ENCODE data around the gene P2RY2. TPM values are rescaled to one million over a fixed set of nuclear protein-coding genes. Genes with fewer than 3 reads are reported as not detected.

Gene P2RY2
- total RNA-seq, 2 experiments from 2014 or later = not detected

DNA sequence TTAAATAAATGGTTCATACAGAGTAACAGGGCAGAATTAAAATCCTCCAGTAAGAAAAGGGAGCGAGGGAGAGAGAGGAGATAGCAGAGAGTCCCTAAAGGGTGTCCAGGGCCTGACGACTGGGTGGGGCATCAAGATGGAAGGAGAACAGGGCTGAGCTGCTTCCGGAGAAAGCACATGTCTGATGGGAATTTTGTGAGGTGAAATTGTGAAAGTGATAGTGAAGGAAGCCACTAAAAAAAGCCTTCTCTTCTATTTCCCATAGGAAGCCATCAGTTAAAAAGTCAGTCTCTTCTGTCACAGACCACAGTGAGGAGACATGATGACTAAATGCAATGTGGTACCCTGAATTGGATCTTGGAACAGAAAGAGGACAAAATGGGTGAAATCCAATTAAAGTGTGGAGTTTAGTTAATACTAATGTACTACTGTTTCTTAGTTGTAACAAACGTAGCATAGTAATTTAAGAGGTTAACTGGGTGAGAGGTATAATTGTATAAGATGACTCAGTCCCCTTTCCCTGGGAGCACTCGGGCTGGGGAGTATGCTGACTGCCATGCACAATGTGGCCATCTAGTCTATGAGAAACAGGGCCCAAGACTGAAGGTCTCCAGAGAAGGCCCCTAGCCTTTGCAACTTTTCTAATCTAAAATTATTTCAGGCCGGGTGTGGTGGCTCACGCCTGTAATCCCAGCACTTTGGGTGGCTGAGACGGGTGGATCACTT, 46.5 kb upstream of the P2RY2 start:
- no peaks in the 10 kb centered on the region for H3K4me1 Mint-ChIP-seq (ENCODE audit: low read depth)
- H3K4me3 Mint-ChIP-seq = no peak overlapping the region
- H3K36me3 ChIP-seq (ENCODE audit: insufficient read depth, low read length) = no peaks in the 10 kb centered on the region
- H3K9me3 ChIP-seq (ENCODE audit: control insufficient read depth in 1 of 2, insufficient read depth in 1 of 2, low read length in 2 of 2) = peaks cover 0 to 4% of the 10 kb centered on the region in 2 experiments
- no peaks in the 10 kb centered on the region for H3K36me3 Mint-ChIP-seq (ENCODE audit: low read depth)
- DNase-seq = no peak
- no peak overlapping the region for H3K4me3 ChIP-seq (ENCODE audit: low read length)
- H3K9me3 Mint-ChIP-seq = no peaks in the 10 kb centered on the region
- H3K4me1 ChIP-seq (ENCODE audit: insufficient read depth, low read length) = no peaks in the 10 kb centered on the region
- intact Hi-C loops (cut with DNase I, micrococcal nuclease) = no loop called here
- no peaks in the 10 kb centered on the region for H3K27me3 ChIP-seq (ENCODE audit: control insufficient read depth in 1 of 2, insufficient read depth in 2 of 2, low read length in 2 of 2)
- no peaks in the 10 kb centered on the region for H3K27me3 Mint-ChIP-seq
- POLR2A ChIA-PET = interaction anchor here (0.7 kb wide), 1 partner anchor 263 kb away, joined by 3 read pairs; no protein-coding TSS in a partner anchor
- ATAC-seq (ENCODE audit: poor library complexity) = no peak
- TF ChIP-seq, protein P1, sequence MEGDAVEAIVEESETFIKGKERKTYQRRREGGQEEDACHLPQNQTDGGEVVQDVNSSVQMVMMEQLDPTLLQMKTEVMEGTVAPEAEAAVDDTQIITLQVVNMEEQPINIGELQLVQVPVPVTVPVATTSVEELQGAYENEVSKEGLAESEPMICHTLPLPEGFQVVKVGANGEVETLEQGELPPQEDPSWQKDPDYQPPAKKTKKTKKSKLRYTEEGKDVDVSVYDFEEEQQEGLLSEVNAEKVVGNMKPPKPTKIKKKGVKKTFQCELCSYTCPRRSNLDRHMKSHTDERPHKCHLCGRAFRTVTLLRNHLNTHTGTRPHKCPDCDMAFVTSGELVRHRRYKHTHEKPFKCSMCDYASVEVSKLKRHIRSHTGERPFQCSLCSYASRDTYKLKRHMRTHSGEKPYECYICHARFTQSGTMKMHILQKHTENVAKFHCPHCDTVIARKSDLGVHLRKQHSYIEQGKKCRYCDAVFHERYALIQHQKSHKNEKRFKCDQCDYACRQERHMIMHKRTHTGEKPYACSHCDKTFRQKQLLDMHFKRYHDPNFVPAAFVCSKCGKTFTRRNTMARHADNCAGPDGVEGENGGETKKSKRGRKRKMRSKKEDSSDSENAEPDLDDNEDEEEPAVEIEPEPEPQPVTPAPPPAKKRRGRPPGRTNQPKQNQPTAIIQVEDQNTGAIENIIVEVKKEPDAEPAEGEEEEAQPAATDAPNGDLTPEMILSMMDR (IDR thresholded peaks at IDR 0.05) = no peak
- CTCF ChIA-PET = interaction anchor here (0.7 kb wide), 1 partner anchor 133 kb away, joined by 5 read pairs; no protein-coding TSS in a partner anchor
- no peak overlapping the region for H3K27ac ChIP-seq (ENCODE audit: low read depth in 1 of 2, low read length in 2 of 2)
- H3K27ac Mint-ChIP-seq = no peak overlapping the region

DNA sequence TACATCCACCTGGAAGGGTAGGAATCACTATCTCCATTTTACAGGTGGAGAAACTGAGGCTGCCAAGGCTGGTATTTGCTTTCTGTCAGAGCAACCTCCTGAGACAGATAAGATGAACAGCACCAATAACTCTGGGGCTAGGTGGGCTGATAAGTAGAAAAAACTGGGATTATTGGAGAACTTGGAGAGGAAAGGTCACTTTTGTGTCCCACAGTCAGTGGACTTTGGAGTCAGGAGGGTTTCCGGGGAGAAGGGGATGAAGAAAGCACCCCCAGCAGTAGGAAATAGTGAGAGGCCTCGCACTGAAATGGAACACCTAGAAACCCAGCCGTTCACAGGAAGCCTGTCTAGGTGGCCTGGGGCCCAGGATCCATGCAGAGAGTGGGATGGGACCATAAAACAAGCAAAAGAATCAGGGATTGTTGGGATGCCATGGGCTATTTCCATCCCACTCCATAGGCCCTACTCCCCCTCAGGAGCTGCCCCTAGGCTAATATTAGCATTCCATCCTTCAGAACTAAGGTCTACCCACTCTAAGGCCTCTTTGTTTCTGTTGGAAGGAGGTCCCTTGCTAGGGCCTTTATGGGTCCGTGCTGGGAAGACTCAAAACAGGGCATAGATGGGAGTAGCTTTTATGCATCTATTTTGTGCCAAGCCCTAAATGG, 45.0 kb upstream of the P2RY2 start:
- Mint-ChIP-seq H3K27me3 (no peaks in the 10 kb centered on the region), H3K36me3 (ENCODE audit: low read depth) (no peaks in the 10 kb centered on the region), H3K9me3 (no peaks in the 10 kb centered on the region), H3K27ac (no peak overlapping the region), H3K4me3 (no peak overlapping the region), H3K4me1 (ENCODE audit: low read depth) (no peaks in the 10 kb centered on the region)
- H3K4me1 ChIP-seq (ENCODE audit: insufficient read depth, low read length) = peaks cover 5% of the 10 kb centered on the region
- H3K4me3 ChIP-seq (ENCODE audit: low read length) = no peak overlapping the region
- intact Hi-C loops (cut with DNase I, micrococcal nuclease) = no loop called here
- ATAC-seq (ENCODE audit: poor library complexity) (no peak), DNase-seq (no peak)
- H3K9me3 ChIP-seq (ENCODE audit: control insufficient read depth in 1 of 2, insufficient read depth in 1 of 2, low read length in 2 of 2) = peaks cover 0 to 4% of the 10 kb centered on the region in 2 experiments
- H3K27me3 ChIP-seq (ENCODE audit: control insufficient read depth in 1 of 2, insufficient read depth in 2 of 2, low read length in 2 of 2) = no peaks in the 10 kb centered on the region
- POLR2A ChIA-PET = no interaction called here
- CTCF ChIA-PET = no interaction called here
- TF ChIP-seq, protein P1 (IDR thresholded peaks at IDR 0.05) = no peak
- no peaks in the 10 kb centered on the region for H3K36me3 ChIP-seq (ENCODE audit: insufficient read depth, low read length)
- H3K27ac ChIP-seq (ENCODE audit: low read depth in 1 of 2, low read length in 2 of 2) = no peak overlapping the region

DNA sequence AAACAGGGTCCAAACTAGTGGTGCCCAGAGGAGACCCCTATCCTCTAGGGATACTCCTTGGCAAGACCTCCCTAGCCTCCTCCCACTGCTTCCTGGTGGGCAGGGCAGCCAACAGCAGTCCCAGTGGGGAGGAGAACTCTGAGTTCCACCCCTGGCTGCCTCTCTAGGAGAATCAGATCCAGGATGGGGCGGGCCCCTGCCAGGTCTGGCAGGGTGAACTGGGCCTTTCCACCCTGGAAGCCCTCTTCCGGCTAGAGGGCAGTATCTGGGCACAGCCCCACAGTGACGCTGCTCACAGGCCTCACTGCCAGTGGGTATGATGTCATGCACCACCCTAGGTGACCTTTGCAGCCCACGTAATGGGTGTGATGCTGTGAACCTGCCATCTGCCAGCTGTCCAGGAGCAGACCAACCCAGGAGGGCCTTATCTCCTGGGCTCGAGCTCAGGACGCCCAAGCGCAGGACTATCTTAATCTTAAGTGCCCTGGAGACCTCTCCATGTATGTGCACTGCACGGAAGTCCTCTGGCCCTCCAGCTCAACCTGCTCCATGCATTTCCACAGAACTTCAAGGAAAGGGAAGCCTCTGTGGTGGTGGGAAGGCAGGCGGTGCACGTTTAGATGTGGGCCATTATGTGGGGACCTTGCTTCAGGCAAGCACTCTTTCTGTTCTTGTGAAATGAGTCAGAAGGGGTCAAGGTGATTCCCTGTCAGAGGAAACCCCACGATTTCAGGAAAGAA, 44.2 kb upstream of the P2RY2 start:
- Histone ChIP-seq H3K4me3 (ENCODE audit: low read length) (no peak overlapping the region), H3K27ac (ENCODE audit: low read depth in 1 of 2, low read length in 2 of 2) (no peak overlapping the region), H3K4me1 (ENCODE audit: insufficient read depth, low read length) (peaks cover 7% of the 10 kb centered on the region), H3K9me3 (ENCODE audit: control insufficient read depth in 1 of 2, insufficient read depth in 1 of 2, low read length in 2 of 2) (peaks cover 0 to 4% of the 10 kb centered on the region in 2 experiments), H3K27me3 (ENCODE audit: control insufficient read depth in 1 of 2, insufficient read depth in 2 of 2, low read length in 2 of 2) (no peaks in the 10 kb centered on the region), H3K36me3 (ENCODE audit: insufficient read depth, low read length) (no peaks in the 10 kb centered on the region)
- intact Hi-C loops (cut with DNase I, micrococcal nuclease) = no loop called here
- Mint-ChIP-seq H3K9me3 (no peaks in the 10 kb centered on the region), H3K4me3 (no peak overlapping the region), H3K36me3 (ENCODE audit: low read depth) (no peaks in the 10 kb centered on the region), H3K4me1 (ENCODE audit: low read depth) (no peaks in the 10 kb centered on the region), H3K27me3 (no peaks in the 10 kb centered on the region), H3K27ac (no peak overlapping the region)
- ChIA-PET CTCF (no interaction called here), POLR2A (no interaction called here)
- DNase-seq (no peak), ATAC-seq (ENCODE audit: poor library complexity) (no peak)
- TF ChIP-seq, protein P1 (IDR thresholded peaks at IDR 0.05) = no peak
